Chondrocyte (in vitro differentiated cells): ENCODE data around the gene EYS. TPM values are rescaled to one million over a fixed set of nuclear protein-coding genes. Genes with fewer than 3 reads are reported as not detected.

Experiments
- DNase-seq: peaks from one replicate; pipeline ENCODE4 v3.0.0; 2021; ENCODE audit warnings: mixed read lengths, low spot score
- H3K27ac Mint-ChIP-seq: one replicate; pipeline ENCODE4 v1.8.0; 2021; ENCODE audit warnings: mild to moderate bottlenecking, moderate library complexity, mixed read lengths; ENCODE audit not compliant: unreplicated experiment
- H3K27me3 Mint-ChIP-seq: 2 replicates; pipeline ENCODE4 v1.8.0; 2021; ENCODE audit warnings: low read depth, mixed read lengths
- H3K36me3 Mint-ChIP-seq: 2 replicates; pipeline ENCODE4 v1.8.0; 2021; ENCODE audit warnings: low read depth, mixed read lengths
- H3K4me1 Mint-ChIP-seq: 2 replicates; pipeline ENCODE4 v1.8.0; 2021; ENCODE audit warnings: low read depth, mild to moderate bottlenecking, mixed read lengths
- H3K4me3 Mint-ChIP-seq: one replicate; pipeline ENCODE4 v1.8.0; 2021; ENCODE audit warnings: mild to moderate bottlenecking, moderate library complexity, mixed read lengths; ENCODE audit not compliant: unreplicated experiment
- H3K9me3 Mint-ChIP-seq: 2 replicates; pipeline ENCODE4 v1.8.0; 2021; ENCODE audit warnings: low read depth, mixed read lengths
- total RNA-seq: library from RNA; stranded (reverse); gene quantifications from 3 replicates; pipeline ENCODE4 v1.2.1, GENCODE V29; 2021
- TF ChIP-seq, protein P1 (sequence below): fragments of 200-600 bp; sonication (generic); IDR thresholded peaks from 2 replicates; pipeline ENCODE4 v1.5.0; 2021; ENCODE audit warnings: antibody characterized with exemption, mild to moderate bottlenecking, moderate library complexity

The EYS gene
- total RNA-seq, 1 donor from 2014 or later = not detected

GRCh38 chr6:65113581-65113980 lies 593.4 kb downstream of the EYS start:
- Mint-ChIP-seq H3K27me3 (peaks cover 11% of the 10 kb centered on the region), H3K36me3 (no peaks in the 10 kb centered on the region), H3K4me3 (no peak overlapping the region), H3K9me3 (no peaks in the 10 kb centered on the region), H3K4me1 (peaks cover 4% of the 10 kb centered on the region), H3K27ac (no peak overlapping the region)
- TF ChIP-seq, protein P1, sequence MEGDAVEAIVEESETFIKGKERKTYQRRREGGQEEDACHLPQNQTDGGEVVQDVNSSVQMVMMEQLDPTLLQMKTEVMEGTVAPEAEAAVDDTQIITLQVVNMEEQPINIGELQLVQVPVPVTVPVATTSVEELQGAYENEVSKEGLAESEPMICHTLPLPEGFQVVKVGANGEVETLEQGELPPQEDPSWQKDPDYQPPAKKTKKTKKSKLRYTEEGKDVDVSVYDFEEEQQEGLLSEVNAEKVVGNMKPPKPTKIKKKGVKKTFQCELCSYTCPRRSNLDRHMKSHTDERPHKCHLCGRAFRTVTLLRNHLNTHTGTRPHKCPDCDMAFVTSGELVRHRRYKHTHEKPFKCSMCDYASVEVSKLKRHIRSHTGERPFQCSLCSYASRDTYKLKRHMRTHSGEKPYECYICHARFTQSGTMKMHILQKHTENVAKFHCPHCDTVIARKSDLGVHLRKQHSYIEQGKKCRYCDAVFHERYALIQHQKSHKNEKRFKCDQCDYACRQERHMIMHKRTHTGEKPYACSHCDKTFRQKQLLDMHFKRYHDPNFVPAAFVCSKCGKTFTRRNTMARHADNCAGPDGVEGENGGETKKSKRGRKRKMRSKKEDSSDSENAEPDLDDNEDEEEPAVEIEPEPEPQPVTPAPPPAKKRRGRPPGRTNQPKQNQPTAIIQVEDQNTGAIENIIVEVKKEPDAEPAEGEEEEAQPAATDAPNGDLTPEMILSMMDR = no peak
- DNase-seq = no peak

DNA sequence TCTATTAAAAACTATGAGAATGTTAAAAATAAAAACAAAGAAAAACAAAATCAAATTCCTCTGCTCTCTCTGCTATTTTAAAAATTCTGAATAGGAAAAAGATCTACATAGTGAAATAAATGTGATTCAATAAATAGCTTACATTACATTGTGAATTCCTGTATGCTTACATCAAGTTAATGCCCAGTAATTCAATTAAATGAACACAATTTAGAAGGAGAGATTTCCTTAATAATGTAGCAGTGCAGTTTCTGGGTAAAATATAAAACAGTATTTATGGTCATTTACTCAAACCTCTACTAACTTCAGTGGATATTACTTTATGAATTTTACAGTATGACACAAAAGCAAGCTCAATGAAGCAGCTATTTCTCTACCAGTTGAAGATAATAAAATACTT lies 594.6 kb downstream of the EYS start:
- TF ChIP-seq, protein P1 = no peak
- Mint-ChIP-seq H3K27ac (no peak overlapping the region), H3K4me3 (no peak overlapping the region), H3K36me3 (no peaks in the 10 kb centered on the region), H3K27me3 (peaks cover 13% of the 10 kb centered on the region), H3K4me1 (peaks cover 4% of the 10 kb centered on the region), H3K9me3 (no peaks in the 10 kb centered on the region)
- no peak for DNase-seq

DNA sequence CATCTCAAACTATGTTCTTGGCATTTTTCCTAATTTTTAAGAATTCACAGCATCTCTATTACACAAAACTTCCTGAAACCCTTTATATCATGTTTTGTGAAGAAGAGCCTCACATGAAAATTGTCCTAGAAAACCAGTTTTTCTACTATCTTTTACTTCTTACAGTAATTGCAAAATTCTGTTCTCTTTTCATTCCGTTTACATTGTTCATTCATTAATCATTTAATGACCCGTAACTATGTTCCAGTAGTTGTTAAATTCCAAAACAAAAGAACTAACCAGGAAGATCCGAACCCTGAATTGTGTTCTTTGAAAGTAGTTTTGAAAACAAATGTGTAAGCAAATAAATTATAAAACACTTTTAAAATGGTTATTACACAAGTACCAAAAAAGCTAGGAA lies 597.0 kb downstream of the EYS start:
- no peak for DNase-seq
- H3K27ac Mint-ChIP-seq = no peak overlapping the region
- TF ChIP-seq, protein P1 = no peak
- no peaks in the 10 kb centered on the region for H3K36me3 Mint-ChIP-seq
- peaks cover 4% of the 10 kb centered on the region for H3K4me1 Mint-ChIP-seq
- peaks cover 9% of the 10 kb centered on the region for H3K27me3 Mint-ChIP-seq
- H3K9me3 Mint-ChIP-seq = no peaks in the 10 kb centered on the region
- no peak overlapping the region for H3K4me3 Mint-ChIP-seq

- Mint-ChIP-seq H3K4me3 (no peak overlapping the region), H3K9me3 (no peaks in the 10 kb centered on the region), H3K4me1 (no peaks in the 10 kb centered on the region), H3K27me3 (peaks cover 17% of the 10 kb centered on the region), H3K27ac (no peak overlapping the region), H3K36me3 (no peaks in the 10 kb centered on the region)
- TF ChIP-seq, protein P1 = no peak
- DNase-seq = no peak
Measured at GRCh38 chr6:65098349-65098748, 608.7 kb downstream of the EYS start.

GRCh38 chr6:65091561-65091960 lies 615.5 kb downstream of the EYS start:
- Mint-ChIP-seq H3K4me1 (no peaks in the 10 kb centered on the region), H3K27me3 (peaks cover 4% of the 10 kb centered on the region), H3K4me3 (no peak overlapping the region), H3K9me3 (peaks cover 2% of the 10 kb centered on the region), H3K36me3 (no peaks in the 10 kb centered on the region), H3K27ac (no peak overlapping the region)
- TF ChIP-seq, protein P1 = no peak
- no peak for DNase-seq
